Measurements from ENCODE around the gene ABCA9.
"Not testable (repeated sequence)": the region's sequence is repeated elsewhere in the genome, so short reads cannot be mapped to it uniquely, and the experiment has no call there.

ABCA9 gene

GRCh38 chr17:69060822-69061221, at the start of gene ABCA9:
Gene ABCA9 (minus strand): TSS chr17:69060927. CDS start chr17:69051126, 9,801 bp downstream.
- no peak for DNase-seq

GRCh38 chr17:69105907-69106730, 45.4 kb upstream of the ABCA9 start:
- DNase-seq = no peak

- DNase-seq = no peak
Measured at GRCh38 chr17:69103557-69104233, 43.0 kb upstream of the ABCA9 start.

GRCh38 chr17:69098625-69099024, 37.9 kb upstream of the ABCA9 start:
- DNase-seq = no peak

- DNase-seq = no peak
Measured at GRCh38 chr17:69096541-69096940, 35.8 kb upstream of the ABCA9 start.

GRCh38 chr17:69093995-69094394, 33.3 kb upstream of the ABCA9 start:
- no peak for DNase-seq

GRCh38 chr17:69093279-69093789, 32.6 kb upstream of the ABCA9 start:
- DNase-seq = peak; percentile 72

- DNase-seq = no peak
Measured at GRCh38 chr17:69090365-69090764, 29.6 kb upstream of the ABCA9 start.

GRCh38 chr17:69088643-69089200, 28.0 kb upstream of the ABCA9 start:
- DNase-seq = no peak

- DNase-seq = no peak
Measured at GRCh38 chr17:69086641-69087040, 25.9 kb upstream of the ABCA9 start.

GRCh38 chr17:69084911-69085310, 24.2 kb upstream of the ABCA9 start:
- no peak for DNase-seq

GRCh38 chr17:69082696-69083095, 22.0 kb upstream of the ABCA9 start:
- no peak for DNase-seq

- DNase-seq = no peak
Measured at GRCh38 chr17:69078864-69079263, 18.1 kb upstream of the ABCA9 start.

GRCh38 chr17:69075823-69076222, 15.1 kb upstream of the ABCA9 start:
- DNase-seq = no peak

- not testable (repeated sequence) for DNase-seq
Measured at GRCh38 chr17:69073392-69073791, 12.7 kb upstream of the ABCA9 start.

- not testable (repeated sequence) for DNase-seq
Measured at GRCh38 chr17:69072803-69073256, 12.1 kb upstream of the ABCA9 start.

GRCh38 chr17:69071233-69071586, 10.5 kb upstream of the ABCA9 start:
- DNase-seq = not testable (repeated sequence)

- DNase-seq = not testable (repeated sequence)
Measured at GRCh38 chr17:69070378-69071232, 9.9 kb upstream of the ABCA9 start.

- DNase-seq = no peak
Measured at GRCh38 chr17:69069226-69069750, 8.6 kb upstream of the ABCA9 start.

GRCh38 chr17:69067274-69068047, 6.7 kb upstream of the ABCA9 start:
- DNase-seq = no peak

- peak; percentile 31 for DNase-seq
Measured at GRCh38 chr17:69066482-69066881, 5.8 kb upstream of the ABCA9 start.

- no peak for DNase-seq
Measured at GRCh38 chr17:69065113-69065512, 4.4 kb upstream of the ABCA9 start.

All from GDM1 (cell line).